Caco-2 (cell line): Measurements from ENCODE around the gene ZNF837. TPM values are rescaled to one million over a fixed set of nuclear protein-coding genes. Genes with fewer than 3 reads are reported as not detected.
"Not testable (repeated sequence)": the region's sequence is repeated elsewhere in the genome, so short reads cannot be mapped to it uniquely, and the experiment has no call there.

Experiments used
- BruUV-seq: library from RNA; stranded (reverse); fragments of 400-500 nt; replicated peaks from 2 replicates; lab custom pipeline; 2021; lab: Mats Ljungman, UMichigan
- CTCF ChIA-PET: fragments of 300-600 bp; sonication (Branson Sonifier 250); formaldehyde crosslinking; loops from one replicate; lab custom pipeline; 2022; ENCODE audit warnings: antibody characterized with exemption; lab: Charles Lee
- POLR2A ChIA-PET: fragments of 300-600 bp; sonication (Branson Sonifier 250); formaldehyde crosslinking; loops from one replicate; lab custom pipeline; 2022; ENCODE audit warnings: antibody characterized with exemption; lab: Charles Lee
- DNase-seq, 2 experiments: peaks; one replicate each; pipeline versions ENCODE4 v3.0.0 to v3.0.0-alpha.2; 2020 to 2022
- H3K27me3 ChIP-seq: replicated peaks from 2 replicates; pipeline ENCODE4 v1.6.0; 2011; ENCODE audit warnings: low read length; ENCODE audit not compliant: control insufficient read depth, insufficient read depth
- H3K36me3 ChIP-seq: 2 replicates; pipeline ENCODE4 v1.5.1; 2011; ENCODE audit warnings: low read length; ENCODE audit not compliant: control insufficient read depth, insufficient read depth
- H3K4me1 ChIP-seq: fragments of 250-450 bp; sonication (Bioruptor Pico); 2 replicates; pipeline ENCODE4 v1.5.1; 2020; ENCODE audit warnings: mild to moderate bottlenecking
- H3K4me3 ChIP-seq: 2 replicates; pipeline ENCODE4 v1.5.1; 2011; ENCODE audit warnings: low read depth, mild to moderate bottlenecking, control low read depth, low read length
- H3K9me3 ChIP-seq: fragments of 250-450 bp; sonication (Bioruptor Pico); 2 replicates; pipeline ENCODE4 v1.5.1; 2020; ENCODE audit warnings: mild to moderate bottlenecking, moderate library complexity
- H3K27ac Mint-ChIP-seq: one replicate; pipeline ENCODE4 v1.8.0; 2022; ENCODE audit warnings: mixed read lengths; ENCODE audit not compliant: unreplicated experiment
- H3K27me3 Mint-ChIP-seq: one replicate; pipeline ENCODE4 v1.8.0; 2022; ENCODE audit warnings: mixed read lengths; ENCODE audit not compliant: insufficient read depth, unreplicated experiment
- H3K36me3 Mint-ChIP-seq: one replicate; pipeline ENCODE4 v1.8.0; 2022; ENCODE audit warnings: mild to moderate bottlenecking, mixed read lengths; ENCODE audit not compliant: insufficient read depth, unreplicated experiment
- H3K4me1 Mint-ChIP-seq: one replicate; pipeline ENCODE4 v1.8.0; 2022; ENCODE audit warnings: low read depth, mixed read lengths; ENCODE audit not compliant: unreplicated experiment
- H3K4me3 Mint-ChIP-seq: one replicate; pipeline ENCODE4 v1.8.0; 2022; ENCODE audit warnings: mild to moderate bottlenecking, moderate library complexity, mixed read lengths; ENCODE audit not compliant: unreplicated experiment
- H3K9me3 Mint-ChIP-seq: one replicate; pipeline ENCODE4 v1.8.0; 2022; ENCODE audit warnings: mixed read lengths; ENCODE audit not compliant: unreplicated experiment
- CTCF ChIP-seq, 2 experiments: fragments of 200-600 bp in 1 of 2; IDR thresholded peaks; 1 replicate in 1 of 2; 2 replicates in 1 of 2; pipeline versions ENCODE4 v1.5.1 to v1.8.0; 2011 to 2022; ENCODE audit warnings: antibody characterized with exemption in 1 of 2, control low read depth in 1 of 2, inconsistent platforms in 1 of 2, low read depth in 1 of 2, low read length in 1 of 2, mild to moderate bottlenecking in 1 of 2, moderate library complexity in 1 of 2; ENCODE audit not compliant: insufficient read depth in 1 of 2, severe bottlenecking in 1 of 2, unreplicated experiment in 1 of 2
- intact Hi-C: fragments of 100-400 bp; cut with micrococcal nuclease; formaldehyde crosslinking; loops from one replicate; pipeline ENCODE4 v1.10.0; 2022; ENCODE audit not compliant: unreplicated experiment
- total RNA-seq: library from RNA; stranded (reverse); gene quantifications from 2 replicates; pipeline ENCODE4 v1.2.3, GENCODE V29; 2022

Gene ZNF837
- total RNA-seq, 1 experiment from 2014 or later: 2.3 TPM

DNA sequence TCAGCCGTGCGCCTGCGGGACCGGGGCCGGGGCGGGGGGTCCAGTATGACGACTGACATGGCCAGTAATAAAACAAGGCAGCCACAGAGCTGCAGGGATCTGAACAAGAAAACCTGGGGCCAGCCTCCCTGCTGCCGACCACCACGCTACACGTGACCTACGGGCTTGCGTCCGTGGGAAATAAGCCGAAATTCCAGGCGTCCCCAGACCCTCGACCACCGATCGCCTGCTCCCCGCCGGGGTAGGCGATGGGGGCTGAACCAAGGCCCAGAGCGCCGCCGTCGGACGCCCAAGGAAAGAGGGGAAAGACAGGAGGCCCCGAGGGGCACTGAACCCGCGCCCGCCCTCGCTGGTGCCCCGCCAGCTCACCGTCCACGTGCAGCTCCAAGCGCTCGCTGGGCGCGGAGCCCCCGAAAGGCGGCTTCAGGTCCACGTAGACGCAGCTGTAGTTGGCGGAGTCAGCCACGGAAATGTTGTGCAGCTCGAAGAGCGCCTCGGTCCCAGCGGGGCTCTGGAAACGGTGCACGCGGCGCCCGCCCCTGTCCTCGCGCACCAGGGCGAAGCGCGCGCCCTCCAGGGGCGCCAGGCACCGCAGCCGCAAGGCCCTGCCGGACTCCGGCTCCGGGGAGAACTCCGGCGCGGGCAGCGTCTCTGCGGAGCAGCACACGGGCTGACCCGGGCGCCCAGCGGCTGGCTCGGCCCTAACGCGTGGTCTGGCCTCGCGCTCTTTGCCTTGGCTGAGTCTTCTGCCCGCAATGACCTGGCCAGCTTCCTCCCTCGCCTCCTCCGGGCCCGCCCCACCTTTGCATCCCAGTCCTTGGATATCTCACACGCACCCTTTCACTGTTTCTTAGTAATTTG is 30.6 kb downstream of the ZNF837 start:
- Mint-ChIP-seq H3K36me3 (no peaks in the 10 kb centered on the region), H3K4me3 (no peak overlapping the region), H3K9me3 (no peaks in the 10 kb centered on the region), H3K27me3 (peaks cover 4% of the 10 kb centered on the region), H3K4me1 (no peaks in the 10 kb centered on the region), H3K27ac (no peak overlapping the region)
- no peak for DNase-seq
- ChIA-PET CTCF (no interaction called here), POLR2A (no interaction called here)
- intact Hi-C loops: no loop called here
- Histone ChIP-seq H3K9me3 (no peaks in the 10 kb centered on the region), H3K36me3 (no peaks in the 10 kb centered on the region), H3K4me1 (no peaks in the 10 kb centered on the region), H3K4me3 (no peak overlapping the region), H3K27me3 (no peaks in the 10 kb centered on the region)
- TF ChIP-seq CTCF (IDR thresholded peaks at IDR 0.05; ENCODE audit: insufficient read depth in 1 of 2, low read depth in 1 of 2, low read length in 1 of 2, severe bottlenecking in 1 of 2, unreplicated experiment in 1 of 2): no peak
- no TSS peak for BruUV-seq

DNA sequence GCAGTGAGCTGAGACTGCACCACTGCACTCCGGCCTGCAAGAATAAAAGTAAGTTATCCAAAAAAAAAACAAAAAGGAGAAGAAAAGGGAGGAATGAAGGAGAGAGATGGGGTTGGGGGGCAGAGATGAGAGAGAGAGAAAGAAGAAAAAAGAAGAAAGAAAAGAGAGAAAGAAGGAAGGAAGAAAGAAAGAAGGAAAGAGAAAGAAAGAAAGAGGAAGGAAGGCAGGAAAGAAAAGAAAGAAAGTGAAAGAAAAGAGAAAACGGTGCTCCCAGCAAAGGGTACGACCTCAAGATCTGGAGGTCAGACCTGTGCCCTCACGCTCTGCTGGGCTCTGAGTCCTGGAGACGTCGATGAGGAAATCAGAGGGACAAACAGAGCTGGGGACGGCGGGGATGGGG is 31.2 kb downstream of the ZNF837 start:
- Histone ChIP-seq H3K9me3 (no peaks in the 10 kb centered on the region), H3K4me1 (no peaks in the 10 kb centered on the region), H3K27me3 (no peaks in the 10 kb centered on the region), H3K36me3 (no peaks in the 10 kb centered on the region), H3K4me3 (no peak overlapping the region)
- intact Hi-C loops: no loop called here
- CTCF ChIA-PET: no interaction called here
- no peak overlapping the region for H3K4me3 Mint-ChIP-seq
- TF ChIP-seq CTCF (IDR thresholded peaks at IDR 0.05; ENCODE audit: insufficient read depth in 1 of 2, low read depth in 1 of 2, low read length in 1 of 2, severe bottlenecking in 1 of 2, unreplicated experiment in 1 of 2): no peak
- H3K27me3 Mint-ChIP-seq: peaks cover 4% of the 10 kb centered on the region
- no peak for DNase-seq
- POLR2A ChIA-PET: no interaction called here
- no peaks in the 10 kb centered on the region for H3K9me3 Mint-ChIP-seq
- no peak overlapping the region for H3K27ac Mint-ChIP-seq
- H3K36me3 Mint-ChIP-seq: no peaks in the 10 kb centered on the region
- no TSS peak for BruUV-seq
- H3K4me1 Mint-ChIP-seq: no peaks in the 10 kb centered on the region

DNA sequence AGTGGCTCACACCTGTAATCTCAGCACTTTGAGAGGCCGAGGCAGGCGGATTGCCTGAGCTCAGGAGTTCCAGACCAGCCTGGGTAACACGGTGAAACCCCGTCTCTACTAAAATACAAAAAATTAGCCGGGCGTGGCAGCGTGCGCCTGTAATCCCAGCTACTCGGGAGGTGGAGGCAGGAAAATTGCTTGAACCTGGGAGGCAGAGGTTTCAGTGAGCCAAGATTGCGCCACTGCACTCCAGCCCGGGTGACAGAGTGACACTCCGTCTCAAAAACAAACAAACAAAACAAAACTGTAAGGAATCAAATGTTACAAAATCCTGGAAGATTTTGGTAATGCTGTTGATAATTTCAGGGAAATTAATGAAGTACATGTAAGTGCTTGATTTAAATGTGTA is 32.8 kb downstream of the ZNF837 start:
- DNase-seq, H3K27me3 ChIP-seq, H3K9me3 ChIP-seq, H3K36me3 ChIP-seq, H3K9me3 Mint-ChIP-seq, H3K36me3 Mint-ChIP-seq, POLR2A ChIA-PET, H3K27ac Mint-ChIP-seq, H3K4me1 ChIP-seq, H3K27me3 Mint-ChIP-seq, BruUV-seq, CTCF ChIA-PET, intact Hi-C loops, H3K4me1 Mint-ChIP-seq: not testable (repeated sequence)
- H3K4me3 Mint-ChIP-seq: peak overlapping the region; percentile 73
- peak overlapping the region; percentile 49 for H3K4me3 ChIP-seq
